ENCODE results near the gene PRR19.
A peak's percentile ranks its signal among the peaks of the same experiment; 100 is the strongest.

The PRR19 gene

DNA sequence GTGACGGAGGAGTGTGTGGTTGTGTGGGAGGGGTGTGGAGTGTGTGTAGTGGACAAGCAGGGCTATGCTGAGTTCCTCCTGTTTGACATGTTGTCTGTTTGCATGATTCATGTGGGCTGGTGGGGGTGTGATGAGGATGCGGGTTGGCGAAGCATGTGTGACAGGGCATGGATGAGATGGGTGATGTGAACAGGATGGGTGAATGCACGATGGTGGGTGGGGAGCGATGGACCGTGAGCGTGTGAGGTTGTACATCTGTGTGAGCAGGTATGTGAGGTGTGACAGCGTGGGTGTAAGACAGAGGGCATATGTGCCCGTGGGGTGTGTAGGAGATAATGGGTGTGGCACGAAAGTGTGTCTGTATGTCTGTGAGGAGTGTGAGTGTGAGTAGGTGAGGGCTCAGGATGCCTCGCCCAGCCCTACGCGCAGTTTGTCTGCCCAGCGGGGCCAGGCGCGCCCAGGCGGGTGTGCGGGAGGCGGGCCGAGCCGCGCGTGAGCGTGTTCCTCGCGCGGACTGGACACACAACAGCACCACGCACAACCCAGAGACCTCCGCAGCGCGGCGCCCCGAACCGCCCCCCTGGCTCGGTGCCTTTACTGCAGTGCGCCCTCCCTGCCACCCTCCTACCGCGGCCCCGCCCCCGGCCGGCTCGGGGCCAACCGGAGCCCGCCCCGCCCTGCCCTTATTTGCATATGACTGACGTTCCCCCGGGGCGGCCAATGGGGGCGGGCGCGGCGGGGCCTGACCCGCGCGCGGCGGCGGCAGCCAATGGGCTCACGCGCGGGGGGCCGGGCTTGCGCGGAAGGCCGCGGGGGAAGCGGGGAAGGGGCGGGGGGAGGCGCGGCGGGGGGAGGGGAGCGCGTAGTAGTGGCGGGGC is 18.5 kb upstream of the PRR19 start:
- peak; percentile 97 for DNase-seq (ENCODE audit: low spot score)

DNA sequence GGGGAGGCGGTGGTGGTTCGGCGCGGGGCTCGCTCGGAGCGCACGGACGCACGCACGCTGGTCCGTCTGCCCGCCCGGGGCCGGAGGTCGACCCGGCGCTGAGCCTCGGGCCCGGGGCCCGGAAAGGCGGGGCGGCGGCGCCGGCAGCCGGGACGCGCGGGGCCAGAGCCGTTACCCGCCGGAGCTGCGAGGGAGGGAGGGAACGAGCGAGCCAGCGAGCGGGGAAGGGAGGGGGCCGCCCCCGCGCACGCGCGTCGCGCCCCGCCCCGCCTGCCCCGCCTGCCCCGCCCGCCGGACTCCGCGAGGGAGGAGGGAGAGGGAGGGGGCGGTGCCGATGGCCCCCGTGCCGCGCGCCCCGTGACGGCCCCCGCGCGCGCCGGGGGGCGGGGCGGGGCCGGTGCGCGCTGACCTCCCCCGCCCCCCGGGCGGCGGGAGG is 17.8 kb upstream of the PRR19 start:
- DNase-seq (ENCODE audit: low spot score) = peak; percentile 89

DNA sequence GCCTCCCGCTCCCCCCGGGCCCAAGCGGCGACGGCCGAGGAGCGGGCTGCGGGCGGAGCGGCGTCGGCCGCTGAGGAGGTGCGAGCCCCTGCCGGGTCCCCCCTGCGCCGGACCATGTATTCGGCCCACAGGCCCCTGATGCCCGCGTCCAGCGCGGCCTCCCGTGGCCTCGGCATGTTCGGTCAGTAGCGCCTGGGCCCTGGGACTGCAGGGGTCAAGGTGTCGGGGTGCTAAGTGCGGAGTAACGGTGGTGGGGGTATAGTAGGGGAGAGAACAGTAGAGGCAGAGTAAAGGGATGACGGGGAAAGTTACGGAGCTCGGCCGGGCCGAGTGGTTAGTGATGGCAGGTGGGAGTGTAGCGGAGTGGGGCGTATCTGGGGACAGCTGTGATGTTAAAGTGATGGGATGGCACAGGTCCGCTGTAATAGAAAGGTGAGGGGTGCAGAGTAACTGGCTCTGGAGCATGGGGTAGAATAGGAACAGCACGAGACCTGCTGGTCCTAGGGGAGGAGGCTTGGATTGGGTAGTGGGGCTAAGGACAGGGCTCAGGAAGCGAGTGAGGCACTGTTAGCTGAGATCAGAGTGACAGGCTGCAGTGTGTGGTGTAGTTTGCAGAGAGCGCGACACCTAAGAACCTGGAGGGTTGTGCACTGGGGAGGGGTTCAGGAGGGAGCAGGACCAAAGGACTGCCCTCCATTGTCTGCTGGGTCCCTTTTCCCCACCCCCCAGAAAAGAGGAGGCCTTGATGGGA is 17.2 kb upstream of the PRR19 start:
- no peak for DNase-seq (ENCODE audit: low spot score)

DNA sequence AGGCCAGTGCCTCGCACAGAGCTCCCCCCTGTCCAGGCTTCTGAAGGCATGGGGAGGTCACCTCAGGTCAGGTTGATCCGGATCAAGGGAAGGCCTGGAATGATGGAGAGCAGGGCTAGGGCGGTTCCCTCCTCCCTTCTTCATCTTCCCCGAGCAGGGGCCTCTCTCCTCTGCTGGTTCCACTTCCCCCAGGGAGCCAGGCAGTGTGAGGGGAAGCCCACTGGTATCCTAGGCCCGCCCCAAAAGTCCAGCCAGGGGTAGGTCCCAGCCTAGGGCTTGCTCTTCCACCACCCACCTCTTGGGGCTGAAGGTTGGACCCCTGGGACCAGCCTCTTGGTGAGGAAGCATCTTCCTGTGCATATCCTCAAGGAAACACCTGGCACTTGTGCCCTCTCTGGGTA is 16.4 kb upstream of the PRR19 start:
- DNase-seq (ENCODE audit: low spot score) = no peak

DNA sequence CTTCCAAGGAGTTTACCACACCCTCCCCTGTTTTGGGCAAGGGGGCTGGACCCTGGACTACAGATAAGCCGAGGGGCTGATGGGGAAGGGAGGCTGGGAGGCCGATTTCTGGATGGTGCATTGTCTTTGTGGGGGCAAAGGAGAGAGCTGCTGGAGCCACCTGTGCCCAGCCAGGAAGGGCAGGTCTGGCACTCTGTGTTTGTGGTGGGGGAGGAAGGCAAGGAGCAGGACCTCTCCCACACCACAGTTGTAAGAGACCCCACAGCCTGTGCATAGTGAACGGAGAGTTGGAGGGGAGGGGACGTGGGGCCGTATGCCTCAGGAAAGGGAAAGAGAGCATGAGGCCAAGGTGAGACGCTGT is 16.0 kb upstream of the PRR19 start:
- no peak for DNase-seq (ENCODE audit: low spot score)

DNA sequence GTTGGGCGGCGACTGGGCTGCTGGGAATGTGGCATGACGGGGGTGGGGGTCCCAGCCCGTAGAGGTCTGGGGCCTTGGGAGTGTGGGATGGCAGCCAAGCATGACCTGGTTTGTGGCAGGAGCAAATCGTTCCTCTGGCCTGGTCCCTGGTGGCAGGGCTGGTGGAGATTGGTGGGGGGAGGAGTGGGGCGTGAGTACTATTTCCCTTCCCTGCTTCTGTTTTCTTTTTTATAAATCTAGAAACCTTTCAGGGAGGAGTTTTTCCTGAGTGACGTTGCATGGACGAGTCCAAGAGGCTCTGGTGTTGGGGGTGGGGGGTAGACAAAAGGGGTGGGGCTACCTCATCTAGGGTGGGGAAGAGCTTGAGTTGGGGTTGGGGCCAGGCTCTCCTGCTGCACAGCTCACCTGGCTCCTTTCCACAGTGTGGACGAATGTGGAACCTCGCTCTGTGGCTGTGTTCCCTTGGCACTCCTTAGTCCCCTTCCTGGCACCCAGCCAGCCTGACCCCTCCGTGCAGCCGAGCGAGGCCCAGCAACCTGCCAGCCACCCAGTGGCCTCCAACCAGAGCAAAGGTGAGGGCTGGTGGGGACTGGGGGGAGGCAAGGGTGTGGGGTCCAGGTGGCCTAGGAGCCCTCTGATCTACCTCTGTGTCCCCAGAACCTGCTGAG is 15.4 kb upstream of the PRR19 start:
- no peak for DNase-seq (ENCODE audit: low spot score)

DNA sequence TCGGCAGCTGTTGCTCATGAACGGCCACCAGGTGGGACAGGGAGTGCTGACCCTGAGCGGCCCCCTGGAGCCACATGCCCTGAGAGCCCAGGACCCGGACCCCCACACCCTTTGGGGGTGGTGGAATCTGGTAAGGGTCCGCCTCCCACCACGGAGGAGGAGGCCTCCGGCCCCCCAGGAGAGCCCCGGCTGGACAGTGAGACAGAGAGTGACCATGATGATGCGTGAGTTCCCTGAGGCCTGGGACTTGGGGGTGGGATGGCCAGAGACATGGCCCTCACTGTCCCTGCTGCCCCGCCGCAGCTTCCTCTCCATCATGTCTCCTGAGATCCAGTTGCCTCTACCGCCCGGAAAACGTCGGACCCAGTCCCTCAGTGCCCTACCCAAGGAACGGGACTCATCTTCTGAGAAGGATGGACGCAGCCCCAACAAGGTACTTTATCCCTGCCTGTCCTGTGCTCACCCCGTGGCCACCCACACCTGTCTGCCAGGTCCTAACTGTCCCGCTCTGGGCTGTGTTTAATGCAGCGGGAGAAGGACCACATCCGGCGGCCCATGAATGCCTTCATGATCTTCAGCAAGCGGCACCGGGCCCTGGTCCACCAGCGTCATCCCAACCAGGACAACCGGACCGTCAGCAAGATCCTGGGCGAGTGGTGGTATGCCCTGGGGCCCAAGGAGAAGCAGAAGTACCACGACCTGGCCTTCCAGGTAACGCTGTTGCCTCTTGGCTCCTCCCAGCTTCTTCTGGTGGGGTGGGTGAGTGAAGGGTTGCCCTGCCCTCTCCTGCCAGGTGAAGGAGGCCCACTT is 14.7 kb upstream of the PRR19 start:
- no peak for DNase-seq (ENCODE audit: low spot score)

DNA sequence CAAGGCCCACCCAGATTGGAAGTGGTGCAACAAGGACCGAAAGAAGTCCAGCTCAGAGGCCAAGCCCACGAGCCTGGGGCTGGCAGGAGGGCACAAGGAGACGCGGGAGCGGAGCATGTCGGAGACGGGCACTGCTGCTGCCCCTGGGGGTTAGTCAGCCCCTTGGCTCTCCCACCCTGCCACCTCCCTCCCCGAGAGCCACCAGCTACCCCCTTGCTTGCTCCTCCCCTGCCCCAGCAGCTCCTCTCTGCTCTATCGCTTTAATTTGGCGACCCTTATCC is 14.2 kb upstream of the PRR19 start:
- no peak for DNase-seq (ENCODE audit: low spot score)

DNA sequence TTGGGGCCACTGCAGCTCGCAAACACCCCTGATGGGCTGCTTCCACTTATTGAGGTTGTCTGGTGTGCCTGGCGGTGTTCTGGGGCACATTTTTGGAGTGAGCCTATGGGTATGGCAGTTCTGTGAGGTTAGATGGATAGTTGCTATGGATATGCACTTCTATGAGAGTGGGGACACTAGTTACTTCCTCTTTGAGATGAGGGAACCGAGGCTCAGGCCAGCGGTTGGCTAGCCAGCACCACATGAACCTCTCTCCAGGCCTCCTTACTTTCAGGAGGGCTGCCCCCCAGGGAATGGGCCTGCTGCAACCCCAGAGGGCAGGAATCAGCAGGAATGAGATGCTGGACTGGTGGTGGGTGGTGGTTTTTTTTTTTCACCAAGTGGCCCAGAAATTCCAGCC is 13.5 kb upstream of the PRR19 start:
- no peak for DNase-seq (ENCODE audit: low spot score)

DNA sequence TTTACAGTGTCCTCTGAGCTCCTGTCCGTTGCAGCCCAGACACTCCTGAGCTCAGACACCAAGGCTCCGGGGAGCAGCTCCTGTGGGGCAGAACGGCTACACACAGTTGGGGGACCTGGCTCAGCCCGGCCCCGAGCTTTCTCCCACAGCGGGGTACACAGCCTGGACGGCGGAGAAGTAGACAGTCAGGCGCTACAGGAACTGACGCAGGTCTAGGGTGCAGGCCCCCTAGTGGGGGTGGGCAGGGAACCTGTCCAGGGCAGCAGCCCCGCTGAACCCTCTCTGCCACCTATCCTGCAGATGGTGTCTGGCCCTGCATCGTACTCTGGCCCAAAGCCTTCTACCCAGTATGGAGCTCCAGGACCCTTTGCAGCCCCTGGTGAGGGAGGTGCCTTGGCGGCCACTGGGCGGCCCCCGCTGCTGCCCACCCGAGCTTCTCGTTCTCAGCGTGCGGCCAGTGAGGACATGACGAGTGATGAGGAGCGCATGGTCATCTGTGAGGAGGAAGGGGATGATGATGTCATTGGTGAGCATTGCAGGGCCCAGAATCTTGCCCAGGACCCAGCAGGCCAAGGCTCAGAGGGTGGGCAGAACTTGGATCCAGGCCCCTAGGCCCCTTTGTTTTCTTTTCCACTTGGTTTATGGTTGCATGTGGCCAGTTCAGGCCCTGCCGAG is 12.9 kb upstream of the PRR19 start:
- no peak for DNase-seq (ENCODE audit: low spot score)

DNA sequence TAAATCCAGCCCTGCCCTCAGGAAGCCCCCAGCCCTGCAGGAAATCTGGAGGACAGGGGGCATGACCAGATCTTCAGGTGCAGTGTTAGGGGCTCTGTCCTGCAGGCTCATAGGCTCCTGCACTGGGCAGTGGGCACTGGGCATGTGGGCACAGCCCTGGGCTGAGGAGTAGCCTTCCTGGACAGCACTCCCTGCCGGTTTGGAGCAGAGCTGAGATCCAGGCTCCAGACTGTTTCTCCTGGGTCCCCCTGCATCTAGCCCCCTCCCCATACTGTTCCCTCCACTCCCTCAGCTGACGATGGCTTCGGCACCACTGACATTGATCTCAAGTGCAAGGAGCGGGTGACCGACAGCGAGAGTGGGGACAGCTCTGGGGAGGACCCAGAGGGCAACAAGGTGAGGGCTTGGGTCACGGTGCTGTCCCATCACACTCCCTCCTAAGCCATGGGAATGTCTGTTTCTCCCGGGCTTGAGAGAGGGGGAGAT is 12.3 kb upstream of the PRR19 start:
- no peak for DNase-seq (ENCODE audit: low spot score)

DNA sequence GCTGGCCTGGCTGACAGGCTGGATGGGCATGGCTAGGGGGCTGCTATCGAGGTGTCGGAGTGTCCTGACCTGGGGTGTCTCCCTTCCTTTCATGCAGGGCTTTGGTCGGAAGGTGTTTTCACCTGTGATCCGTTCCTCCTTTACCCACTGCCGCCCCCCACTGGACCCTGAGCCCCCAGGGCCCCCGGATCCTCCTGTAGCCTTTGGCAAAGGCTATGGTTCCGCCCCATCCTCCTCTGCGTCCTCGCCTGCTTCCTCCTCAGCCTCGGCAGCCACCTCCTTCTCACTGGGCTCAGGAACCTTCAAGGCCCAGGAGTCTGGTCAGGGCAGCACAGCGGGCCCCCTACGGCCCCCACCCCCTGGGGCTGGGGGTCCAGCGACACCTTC is 11.8 kb upstream of the PRR19 start:
- no peak for DNase-seq (ENCODE audit: low spot score)

DNA sequence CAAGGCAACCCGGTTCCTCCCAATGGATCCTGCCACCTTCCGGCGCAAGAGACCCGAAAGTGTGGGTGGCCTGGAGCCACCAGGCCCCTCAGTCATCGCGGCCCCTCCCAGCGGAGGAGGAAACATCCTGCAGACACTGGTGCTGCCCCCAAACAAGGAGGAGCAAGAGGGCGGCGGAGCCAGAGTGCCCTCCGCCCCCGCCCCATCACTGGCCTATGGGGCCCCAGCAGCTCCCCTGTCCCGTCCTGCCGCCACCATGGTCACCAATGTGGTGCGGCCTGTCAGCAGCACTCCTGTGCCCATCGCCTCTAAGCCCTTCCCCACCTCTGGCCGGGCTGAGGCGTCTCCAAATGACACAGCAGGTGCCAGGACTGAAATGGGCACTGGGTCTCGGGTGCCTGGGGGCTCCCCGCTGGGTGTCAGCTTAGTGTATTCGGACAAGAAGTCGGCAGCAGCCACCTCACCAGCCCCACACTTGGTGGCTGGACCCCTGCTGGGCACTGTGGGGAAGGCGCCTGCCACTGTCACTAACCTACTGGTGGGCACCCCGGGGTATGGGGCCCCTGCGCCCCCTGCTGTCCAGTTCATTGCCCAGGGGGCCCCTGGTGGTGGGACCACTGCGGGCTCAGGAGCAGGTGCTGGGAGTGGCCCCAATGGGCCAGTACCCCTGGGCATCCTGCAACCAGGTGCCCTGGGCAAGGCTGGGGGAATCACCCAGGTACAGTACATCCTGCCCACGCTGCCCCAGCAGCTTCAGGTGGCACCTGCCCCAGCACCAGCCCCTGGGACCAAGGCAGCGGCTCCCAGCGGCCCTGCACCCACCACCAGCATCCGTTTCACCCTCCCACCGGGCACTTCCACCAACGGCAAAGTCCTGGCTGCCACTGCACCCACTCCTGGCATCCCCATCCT is 11.2 kb upstream of the PRR19 start:
- DNase-seq (ENCODE audit: low spot score) = peak; percentile 41

DNA sequence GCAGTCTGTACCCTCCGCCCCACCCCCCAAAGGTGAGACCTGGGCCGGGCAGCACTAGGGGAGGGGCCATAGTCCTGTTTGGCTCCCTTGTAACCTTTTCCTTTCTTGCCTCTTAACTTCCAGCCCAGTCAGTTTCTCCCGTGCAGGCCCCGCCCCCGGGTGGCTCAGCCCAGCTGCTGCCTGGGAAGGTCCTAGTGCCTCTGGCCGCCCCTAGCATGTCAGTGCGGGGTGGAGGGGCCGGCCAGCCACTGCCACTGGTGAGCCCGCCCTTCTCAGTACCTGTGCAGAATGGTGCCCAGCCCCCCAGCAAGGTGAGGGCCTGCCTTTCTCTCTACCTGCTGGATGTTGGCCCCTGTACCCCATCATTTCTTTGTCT is 10.5 kb upstream of the PRR19 start:
- no peak for DNase-seq (ENCODE audit: low spot score)

DNA sequence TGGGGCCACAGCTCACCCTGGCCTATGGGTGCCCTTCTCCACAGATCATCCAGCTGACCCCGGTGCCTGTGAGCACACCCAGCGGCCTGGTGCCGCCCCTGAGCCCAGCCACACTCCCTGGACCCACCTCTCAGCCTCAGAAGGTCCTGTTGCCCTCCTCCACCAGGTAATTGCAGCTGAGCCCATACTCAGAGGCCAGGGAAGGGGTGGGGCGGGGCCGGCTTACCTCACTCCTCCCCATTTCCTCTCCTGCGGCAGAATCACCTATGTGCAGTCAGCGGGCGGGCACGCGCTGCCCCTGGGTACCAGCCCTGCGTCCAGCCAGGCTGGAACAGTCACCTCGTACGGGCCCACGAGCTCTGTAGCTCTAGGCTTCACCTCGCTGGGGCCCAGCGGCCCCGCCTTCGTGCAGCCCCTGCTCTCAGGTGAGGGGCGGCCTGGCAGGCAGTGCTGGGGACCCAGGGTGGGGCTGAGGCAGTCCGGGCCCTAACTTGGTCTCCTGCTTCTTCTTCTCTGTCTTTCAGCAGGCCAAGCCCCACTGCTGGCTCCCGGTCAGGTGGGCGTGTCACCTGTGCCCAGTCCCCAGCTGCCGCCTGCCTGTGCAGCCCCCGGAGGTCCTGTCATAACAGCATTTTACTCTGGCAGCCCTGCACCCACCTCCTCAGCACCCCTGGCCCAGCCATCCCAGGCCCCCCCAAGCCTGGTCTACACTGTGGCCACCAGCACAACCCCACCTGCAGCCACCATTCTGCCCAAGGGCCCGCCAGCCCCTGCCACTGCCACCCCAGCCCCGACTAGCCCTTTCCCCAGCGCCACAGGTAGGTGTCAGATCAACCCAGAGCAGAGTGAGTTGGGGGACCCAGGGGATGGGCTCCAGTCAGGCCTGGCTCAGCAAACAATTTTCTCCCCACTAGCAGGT is 9.6 kb upstream of the PRR19 start:
- DNase-seq (ENCODE audit: low spot score) = no peak

DNA sequence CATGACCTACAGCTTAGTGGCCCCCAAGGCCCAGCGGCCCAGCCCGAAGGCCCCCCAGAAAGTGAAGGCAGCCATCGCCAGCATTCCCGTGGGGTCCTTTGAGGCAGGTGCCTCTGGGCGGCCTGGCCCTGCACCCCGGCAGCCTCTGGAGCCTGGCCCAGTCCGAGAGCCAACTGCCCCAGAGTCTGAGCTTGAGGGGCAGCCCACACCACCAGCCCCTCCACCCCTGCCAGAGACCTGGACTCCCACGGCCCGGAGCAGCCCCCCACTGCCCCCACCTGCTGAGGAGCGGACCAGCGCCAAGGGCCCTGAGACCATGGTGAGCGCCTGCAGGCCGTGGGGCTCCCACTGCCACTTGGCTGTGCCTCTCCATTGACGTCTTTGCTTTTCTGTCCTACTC is 9.0 kb upstream of the PRR19 start:
- DNase-seq (ENCODE audit: low spot score) = no peak

DNA sequence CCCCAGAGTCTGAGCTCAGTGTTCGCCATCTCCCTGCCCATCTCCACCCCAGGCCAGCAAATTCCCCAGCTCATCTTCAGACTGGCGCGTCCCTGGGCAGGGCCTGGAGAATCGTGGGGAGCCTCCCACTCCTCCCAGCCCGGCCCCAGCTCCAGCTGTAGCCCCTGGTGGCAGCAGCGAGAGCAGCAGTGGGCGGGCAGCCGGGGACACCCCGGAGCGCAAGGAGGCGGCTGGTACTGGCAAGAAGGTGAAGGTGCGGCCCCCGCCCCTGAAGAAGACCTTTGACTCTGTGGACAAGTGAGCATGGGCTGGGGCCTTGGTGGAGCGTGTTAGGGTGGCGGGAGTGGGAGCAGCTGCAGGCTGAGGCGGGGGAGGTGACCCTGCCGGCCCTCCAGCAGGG is 8.4 kb upstream of the PRR19 start:
- DNase-seq (ENCODE audit: low spot score) = no peak

DNA sequence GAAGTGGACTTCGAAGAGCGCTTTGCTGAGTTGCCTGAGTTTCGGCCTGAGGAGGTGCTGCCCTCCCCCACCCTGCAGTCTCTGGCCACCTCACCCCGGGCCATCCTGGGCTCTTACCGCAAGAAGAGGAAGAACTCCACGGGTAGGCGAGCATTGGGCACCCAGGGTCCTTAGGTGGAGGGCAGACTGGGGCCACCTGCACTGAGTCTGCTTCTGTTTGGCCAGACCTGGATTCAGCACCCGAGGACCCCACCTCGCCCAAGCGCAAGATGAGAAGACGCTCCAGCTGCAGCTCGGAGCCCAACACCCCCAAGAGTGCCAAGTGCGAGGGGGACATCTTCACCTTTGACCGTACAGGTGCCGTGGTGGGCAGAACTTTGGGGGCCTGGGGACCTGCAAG is 8.0 kb upstream of the PRR19 start:
- DNase-seq (ENCODE audit: low spot score) = no peak

DNA sequence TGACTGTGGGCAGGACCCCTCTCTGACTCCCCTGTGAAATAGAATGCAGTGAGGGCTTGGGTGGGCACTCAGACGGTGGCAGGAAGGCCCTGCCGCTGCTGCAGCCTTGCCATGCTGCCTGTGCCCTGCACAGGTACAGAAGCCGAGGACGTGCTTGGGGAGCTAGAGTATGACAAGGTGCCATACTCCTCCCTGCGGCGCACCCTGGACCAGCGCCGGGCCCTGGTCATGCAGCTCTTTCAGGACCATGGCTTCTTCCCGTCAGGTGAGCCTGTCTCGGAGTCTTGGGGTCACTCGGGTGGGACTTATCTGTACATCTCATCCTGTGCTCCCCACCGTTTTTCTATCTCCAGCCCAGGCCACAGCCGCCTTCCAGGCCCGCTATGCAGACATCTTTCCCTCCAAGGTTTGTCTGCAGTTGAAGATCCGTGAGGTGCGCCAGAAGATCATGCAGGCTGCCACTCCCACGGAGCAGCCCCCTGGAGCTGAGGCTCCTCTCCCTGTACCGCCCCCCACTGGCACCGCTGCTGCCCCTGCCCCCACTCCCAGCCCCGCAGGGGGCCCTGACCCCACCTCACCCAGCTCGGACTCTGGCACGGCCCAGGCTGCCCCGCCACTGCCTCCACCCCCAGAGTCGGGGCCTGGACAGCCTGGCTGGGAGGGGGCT is 7.3 kb upstream of the PRR19 start:
- no peak for DNase-seq (ENCODE audit: low spot score)
